ENCODE data around the gene JUN.
A peak's percentile ranks its signal among the peaks of the same experiment; 100 is the strongest.

The JUN gene

DNA sequence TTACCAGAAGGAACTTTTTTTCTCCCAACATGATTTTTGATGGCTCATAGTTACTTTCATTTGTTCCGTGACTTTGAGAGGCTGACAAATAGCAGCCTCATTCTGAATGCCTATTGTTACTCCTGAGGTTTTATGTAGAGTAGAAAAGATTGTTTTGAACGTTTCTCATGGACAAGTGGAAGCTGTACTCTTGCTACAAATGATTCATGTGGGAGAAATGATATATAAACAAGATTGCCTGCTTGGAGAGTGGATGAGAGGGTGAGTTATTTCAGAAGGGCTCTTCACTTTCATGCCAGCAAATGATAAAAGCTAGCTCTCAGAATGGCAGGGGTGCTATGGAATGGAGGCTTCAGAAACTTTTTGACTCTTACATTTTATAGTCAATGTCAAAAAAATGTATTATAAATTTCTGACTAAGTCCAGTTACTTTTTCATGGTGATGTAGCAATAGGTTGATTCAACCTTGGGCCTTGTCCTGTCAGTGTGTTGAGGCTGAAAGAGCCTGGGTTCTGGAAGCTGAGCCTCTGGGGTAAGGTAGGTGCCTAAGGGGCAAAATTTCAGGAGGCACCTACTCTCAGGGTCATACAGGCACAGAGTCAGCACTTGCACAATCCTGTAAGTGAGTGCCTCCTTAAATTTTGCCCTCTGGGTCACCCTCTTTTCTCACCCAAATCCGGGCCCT, 19.4 kb downstream of the JUN start:
- no peak for DNase-seq (ENCODE audit: low read depth in 3 of 3)

DNA sequence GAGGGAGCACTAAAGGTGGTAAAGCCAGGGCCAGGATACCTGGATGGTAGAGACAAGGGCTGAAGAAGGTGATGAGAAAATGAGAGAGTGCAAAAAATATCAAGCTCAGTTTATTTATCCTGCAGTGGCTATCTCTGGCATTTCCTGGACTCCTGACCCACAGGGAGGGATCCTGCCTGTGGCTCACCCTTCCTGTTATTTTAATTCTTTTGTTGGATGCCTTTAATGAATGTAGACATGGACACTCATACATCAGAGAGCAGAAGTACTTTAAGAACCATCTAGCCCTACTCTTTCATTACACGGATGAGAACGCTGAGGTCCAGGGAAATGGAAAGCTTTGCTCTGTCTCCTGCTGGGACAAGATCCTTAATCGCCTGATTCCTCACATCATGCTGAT, 20.6 kb downstream of the JUN start:
- no peak for DNase-seq (ENCODE audit: low read depth in 3 of 3)

DNA sequence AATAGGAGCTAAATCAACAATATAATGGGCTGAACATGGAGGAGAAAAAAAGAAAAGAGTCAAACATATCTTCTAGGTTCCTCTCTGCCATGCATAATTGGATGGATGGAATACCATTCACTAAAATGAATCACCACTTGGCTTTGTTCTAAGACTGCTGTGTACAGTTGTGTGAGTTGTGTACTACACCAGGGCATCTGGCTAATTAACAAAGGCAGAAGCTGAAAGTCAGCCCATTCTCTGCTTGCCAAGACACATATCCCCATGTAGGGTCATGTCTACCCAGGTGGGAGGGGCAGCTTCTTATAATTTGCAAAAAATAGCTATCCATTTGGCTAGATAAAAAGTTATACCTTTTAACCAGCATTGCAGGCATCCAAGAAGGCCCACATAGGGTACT, 21.0 kb downstream of the JUN start:
- DNase-seq (ENCODE audit: low read depth in 3 of 3): no peak

DNA sequence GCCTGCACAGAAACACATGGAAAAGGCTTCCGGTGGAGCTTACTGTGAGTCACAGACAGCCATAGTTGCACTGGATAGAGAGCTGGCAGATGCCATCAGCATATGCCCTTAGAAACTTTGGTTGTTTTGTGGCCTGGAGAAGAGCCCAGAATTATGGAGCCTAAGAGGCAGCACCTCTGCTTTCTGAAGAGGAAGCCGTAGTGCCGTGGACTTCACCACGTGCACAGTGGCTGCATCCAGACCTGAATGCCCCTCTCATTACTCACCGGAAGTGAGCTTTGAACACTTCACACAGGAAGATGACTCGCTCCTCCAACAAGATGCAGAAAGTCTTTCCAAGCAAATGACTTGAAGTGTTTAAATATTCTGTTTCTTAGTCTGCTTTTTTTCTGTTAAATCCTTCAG, 28.4 kb downstream of the JUN start:
- DNase-seq (ENCODE audit: low read depth in 3 of 3): peak; percentile 22 to 63 (median 28)

DNA sequence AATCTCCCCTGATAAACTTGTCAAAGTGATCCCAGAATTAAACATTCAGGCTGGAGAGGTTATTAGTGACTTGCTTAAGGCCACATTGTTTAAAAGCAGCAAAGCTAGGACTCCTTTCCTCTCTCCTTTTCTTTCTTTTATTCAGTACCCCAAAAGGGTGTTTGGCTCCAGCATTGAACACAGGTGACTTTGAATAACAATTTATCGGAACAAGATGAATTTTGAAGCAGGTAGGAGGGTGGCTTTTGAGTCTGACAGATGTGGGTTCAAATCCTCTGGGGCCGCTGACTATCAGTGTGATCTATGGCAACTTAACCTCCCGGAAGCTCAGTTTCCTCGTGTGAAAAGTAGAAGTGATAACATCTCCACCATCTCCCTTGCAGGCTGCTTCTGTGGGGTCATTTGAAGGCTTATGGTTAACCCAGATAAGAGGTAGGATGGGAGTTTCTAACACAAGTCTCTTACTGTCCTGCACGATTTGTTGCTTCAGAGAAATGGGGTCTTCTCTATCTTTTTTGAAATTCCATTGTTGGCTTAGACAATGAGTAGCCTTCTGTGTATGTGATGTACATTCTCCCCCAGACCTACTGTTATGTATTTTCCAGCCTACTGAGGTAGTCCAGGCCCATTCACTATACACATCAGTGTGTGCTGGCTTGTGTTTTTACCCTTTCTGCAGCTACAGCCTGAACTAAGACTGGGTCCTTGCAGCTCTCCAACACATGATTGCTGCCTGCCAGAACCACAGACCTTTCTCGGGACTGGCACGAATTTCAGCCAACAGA, 29.0 kb downstream of the JUN start:
- DNase-seq (ENCODE audit: low read depth in 3 of 3): no peak

DNA sequence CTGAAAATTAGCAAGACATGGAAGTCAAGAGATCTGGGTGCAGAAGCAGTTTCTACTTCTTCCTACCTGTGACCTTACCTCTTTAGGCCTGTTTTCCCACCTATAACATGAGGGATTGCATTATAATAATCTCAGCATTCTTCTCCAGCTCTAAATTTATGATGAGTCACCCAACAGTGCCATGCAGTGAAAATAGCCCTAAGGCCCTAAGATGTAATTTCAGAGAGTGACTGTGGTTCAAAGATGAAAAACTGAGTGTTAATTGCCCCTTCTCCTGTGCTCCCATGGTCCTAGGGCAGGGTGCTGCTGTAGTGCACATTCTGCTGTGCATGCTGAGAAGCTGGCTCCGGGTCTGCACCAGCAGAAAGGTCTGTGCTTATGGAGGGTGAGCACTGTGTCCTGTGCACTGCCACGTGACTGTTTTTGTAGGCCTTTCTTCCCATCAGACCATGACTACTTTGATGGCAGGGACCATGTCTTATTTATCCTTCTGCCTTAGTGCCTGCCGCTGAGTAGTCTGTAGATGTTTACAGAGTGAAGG, 29.7 kb downstream of the JUN start:
- no peak for DNase-seq (ENCODE audit: low read depth in 3 of 3)

DNA sequence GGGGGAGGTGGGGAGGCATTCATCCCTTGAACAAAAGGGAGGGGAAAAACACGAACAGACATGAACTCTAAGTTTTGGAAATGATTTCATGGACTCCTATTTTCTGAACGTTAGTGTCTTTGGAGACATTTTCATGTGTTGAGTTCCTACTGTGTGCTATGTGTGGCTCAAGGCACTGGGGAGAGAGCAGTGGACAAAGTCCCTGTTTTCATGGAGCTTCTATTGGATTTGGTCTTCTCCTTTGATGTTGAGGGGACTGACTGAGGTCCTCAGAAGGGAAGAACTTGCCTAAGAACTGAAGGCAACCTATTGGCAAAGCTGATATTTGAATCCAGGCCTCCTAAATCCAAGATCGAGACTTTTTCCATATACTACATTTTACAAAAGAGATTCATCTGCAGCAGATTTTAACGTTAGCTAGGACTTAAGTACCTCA, 30.4 kb downstream of the JUN start:
- no peak for DNase-seq (ENCODE audit: low read depth in 3 of 3)

DNA sequence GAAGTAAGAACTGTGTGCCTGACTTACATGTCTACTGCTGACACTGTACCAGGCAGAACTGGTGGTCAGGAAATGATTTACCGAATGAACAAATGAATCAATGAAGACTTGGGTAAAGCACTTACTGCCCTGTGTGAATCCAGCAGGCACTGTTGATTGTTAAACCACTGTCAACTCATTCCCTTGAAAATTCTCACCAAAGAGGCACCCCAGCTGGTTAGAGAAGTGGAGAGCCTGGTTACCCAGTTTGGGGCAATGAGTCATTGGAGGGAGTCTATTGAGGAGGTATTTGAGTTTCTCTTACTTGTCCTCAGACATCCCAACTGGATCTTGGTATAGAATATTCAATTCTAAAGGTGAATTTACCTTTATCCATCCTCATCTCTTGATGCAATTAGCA, 34.2 kb downstream of the JUN start:
- DNase-seq (ENCODE audit: low read depth in 3 of 3): no peak

DNA sequence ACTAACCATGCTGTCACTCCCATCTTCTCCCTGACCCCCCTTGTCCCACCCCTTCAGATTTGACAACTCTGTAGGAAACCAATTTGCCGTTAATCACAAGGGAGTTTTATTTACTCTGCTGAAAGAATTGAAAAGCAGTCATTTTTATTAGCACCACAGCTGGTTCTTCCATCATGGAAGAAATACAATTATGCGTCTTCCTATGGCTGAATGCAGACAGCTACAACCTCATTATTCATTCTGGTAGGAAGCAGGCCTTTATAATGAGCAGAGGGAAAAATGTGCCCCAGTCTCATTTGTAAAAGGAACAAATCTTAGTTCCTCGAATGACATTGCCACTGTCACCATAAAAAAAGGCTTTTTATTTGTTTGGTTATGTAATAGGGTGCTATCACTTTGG, 35.2 kb downstream of the JUN start:
- no peak for DNase-seq (ENCODE audit: low read depth in 3 of 3)

DNA sequence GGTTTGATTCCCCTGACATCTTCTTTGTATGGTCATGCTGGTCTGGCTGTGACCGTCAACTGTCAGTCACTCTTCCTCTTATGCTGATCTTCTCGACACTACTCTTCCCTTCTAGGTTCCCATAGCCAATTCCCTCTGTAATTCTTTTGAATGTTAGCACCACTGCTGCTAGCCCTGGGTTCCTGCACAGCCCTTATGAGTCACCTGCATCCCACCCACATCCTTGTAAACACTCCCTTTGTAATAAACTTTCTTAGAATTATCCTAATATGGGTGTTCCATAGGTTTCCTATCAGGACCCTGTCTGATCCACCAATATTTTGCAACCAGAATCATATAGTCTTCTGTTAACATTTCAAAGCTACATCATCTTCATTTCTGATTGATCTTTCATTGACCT, 37.1 kb downstream of the JUN start:
- no peak for DNase-seq (ENCODE audit: low read depth in 3 of 3)

DNA sequence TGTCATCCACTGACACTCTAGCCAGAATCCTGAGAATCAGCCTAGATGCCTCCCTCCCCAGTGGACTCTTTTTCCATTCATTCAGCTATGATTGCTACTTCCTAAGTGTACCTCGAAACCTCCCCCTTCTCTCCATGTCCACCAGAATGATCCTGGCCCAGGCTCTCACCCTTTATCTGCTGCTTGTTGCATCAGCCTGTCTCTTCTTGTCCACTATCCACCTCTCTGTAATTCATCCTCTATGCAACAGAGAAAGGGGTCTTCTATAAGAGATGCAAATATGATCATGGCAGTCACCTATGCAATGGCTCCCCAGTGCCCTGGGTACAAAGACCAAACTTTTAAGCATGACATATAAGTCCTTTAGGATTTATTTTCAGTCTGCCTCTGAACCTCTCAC, 37.7 kb downstream of the JUN start:
- no peak for DNase-seq (ENCODE audit: low read depth in 3 of 3)

DNA sequence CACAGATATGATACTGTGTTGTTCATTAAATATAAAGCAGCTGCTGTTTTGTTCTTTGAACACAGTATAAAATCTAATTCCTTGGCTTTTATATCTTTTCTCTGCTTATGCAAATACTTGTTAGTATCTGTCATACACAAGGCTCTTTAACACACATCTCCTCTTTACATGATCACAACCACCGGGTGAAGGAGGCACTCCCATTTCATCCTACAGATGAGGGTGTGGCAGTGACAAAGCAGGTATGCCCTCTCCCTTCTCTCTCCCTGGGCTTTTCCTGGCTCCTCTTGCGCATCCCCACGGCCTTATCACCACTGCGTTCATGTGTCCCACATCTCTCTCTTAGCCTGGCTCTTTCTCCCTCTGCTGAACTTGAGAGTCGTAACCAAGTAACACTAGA, 38.2 kb downstream of the JUN start:
- DNase-seq (ENCODE audit: low read depth in 3 of 3): no peak

DNA sequence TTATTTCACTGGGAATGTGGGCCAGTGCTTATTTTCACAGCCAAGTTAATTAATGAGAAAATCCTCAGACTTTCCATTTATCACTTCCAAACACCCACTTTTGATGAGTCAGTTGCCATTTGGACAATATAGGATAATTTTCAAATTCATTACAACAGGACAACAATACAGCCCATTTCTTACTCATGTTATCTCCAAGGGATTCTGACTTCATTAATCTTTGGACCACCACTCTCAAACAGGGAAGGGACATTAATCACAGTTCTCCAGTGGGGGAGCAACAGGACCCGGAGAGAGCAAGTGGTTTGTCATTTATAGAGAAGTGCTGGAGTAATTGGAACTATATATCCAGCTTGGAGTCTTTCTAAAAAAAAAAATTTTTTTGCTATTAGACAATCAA, 38.7 kb downstream of the JUN start:
- no peak for DNase-seq (ENCODE audit: low read depth in 3 of 3)

DNA sequence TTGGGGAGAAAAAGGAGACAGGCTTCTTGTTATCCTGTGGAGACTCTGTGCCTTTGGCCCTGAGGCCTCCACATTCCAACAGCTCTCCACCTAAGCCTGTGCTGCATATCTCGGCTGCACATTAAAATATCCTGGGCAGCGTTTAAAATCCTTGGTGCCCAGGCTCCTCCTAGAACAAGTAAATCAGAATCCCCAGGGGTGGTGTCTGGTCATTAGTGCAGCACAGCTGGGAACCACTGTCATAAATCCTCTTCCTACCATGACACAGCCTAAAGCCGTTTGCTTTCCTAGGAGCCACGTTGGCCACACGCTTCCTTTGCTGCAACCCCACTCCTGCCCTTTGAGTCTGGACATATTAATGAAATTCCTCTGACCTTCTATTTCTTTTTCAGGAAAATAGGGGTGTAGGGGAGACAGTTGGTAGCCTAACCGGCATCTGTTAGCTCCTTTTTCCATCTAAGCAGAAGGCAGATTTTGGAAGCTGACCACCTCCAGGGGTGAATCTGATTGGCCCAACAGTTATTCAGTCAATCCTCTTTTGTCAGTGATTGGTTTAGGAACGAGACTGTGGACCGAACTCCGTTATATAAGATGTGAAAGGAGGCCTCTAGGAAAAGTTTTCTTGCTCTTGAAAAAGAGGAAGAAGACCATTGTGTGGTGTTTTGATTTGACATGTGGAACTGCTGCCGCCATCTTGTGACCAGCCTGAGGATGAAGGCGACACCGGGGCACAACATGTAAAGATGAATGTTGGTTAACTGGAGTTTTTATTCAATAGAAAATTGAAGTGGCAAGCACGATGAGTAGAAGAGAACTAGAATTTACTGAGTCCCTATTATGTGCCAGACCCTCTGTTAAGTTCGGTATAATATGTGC, 41.9 kb downstream of the JUN start:
- no peak for DNase-seq (ENCODE audit: low read depth in 3 of 3)

DNA sequence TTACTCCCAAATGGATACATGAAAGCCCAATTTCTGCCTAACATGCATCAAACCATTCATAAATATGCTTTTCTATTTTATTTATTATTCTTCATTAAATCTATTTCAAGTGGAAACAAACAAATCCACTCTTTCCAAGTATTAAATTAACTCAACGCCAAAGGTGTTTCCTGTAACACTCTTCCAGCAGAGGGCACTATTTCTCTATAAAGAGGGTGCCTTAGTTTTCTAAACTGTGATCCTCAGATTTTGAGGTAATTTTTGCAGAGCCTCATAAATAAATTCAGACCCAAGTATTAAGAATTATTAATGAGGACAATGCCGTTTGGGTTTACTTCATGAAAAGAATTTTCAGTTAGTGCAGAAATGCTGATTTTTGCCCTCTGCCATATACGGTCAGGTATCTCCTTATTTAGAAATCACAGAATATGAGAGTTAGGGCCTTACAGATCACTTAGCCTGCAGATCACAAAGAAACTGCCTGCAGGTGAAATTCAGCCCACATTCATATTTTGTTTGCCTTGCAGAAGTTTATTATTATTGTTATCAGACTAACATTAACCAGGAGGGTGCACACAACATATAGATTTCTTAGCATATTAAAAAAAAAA, 43.9 kb downstream of the JUN start:
- no peak for DNase-seq (ENCODE audit: low read depth in 3 of 3)

DNA sequence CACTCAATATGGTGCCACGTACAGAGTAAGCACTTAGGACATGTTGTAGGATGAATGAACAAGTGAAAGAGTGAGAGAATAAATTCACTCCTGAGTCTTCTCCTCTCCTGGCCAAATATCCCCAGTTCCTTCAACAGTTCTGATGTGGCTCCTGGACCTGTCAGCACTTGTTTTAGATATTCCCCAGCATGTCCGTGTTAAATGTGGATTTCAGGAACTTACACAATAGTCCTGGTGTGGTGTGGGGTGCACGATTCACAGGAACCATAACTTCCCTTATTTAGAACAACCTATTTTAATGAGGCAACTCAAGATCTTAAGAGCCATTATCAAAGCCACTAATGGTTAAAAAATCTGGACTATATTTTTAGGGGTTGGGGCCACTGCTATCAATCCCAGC, 45.0 kb downstream of the JUN start:
- no peak for DNase-seq (ENCODE audit: low read depth in 3 of 3)

DNA sequence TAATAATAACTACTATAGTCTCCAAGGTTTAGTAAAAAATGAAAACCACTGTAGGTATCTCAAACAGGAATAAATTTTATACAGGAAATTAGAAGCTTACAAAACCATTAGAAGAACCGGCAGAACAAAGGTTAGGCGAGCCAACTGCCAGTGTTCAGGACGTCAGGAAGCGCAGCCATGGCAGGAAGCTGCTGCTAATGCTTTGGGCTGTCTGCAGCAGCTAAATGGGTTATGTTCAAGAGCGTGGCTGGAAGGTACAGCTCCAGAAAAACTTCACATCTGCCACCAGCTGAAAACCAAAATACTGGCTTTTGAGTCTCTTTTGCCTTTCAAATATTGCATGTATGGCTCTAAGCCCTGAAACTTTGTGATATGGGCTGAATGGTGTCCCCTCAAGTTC, 48.3 kb downstream of the JUN start:
- no peak for DNase-seq (ENCODE audit: low read depth in 3 of 3)

DNA sequence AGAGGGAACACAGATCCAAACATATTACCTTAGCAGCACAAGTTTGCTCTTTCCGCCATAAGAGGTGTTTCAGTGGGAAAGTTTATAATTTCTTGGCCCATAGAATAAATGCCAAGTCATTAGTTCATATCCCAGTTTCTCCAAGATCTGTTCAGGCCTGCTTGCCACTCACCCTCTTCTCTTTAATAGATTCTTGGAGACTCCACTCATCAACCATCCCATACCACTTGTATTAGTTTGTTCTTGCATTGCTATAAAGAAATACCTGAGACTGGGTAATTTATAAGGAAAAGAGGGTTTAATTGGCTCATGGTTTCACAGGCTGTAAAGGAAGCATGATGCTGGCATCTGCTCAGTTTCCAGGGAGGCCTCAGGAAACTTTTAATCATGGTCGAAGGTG, 49.2 kb downstream of the JUN start:
- no peak for DNase-seq (ENCODE audit: low read depth in 3 of 3)

DNA sequence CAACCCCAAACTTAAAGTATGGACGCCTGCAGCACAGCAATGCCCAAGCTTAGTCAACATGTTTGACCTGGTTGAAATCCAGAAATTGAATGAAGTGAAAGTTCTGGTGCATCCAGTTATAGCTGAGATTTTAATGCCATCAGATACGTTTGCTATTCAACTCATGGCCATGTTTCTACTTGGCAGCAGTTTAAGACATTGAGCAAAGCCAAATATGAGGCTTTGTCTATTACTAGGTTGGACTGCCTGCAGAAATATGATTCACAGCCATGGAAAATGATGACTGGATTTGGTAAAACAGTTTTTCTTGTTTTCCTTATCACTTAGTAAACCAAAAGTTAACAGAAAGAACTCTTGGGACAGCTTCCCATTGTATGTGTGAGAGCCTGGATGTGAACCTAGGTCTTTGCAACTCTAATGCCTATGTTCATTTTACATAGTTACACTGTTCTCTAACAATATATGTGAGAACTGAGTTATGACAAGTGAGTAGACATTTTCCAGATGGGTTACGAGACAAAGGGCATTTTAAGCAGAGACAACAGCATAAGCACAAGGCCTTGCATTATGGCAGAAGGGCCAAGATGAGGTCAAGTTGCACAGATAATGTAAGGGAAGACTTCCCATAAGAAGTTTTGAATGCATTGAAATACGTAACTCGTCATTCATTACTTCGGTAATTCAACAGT, 51.6 kb downstream of the JUN start:
- no peak for DNase-seq (ENCODE audit: low read depth in 3 of 3)
